HG02840 (cell line): ENCODE measurements around the gene FRMD1.

Experiments used
- ATAC-seq: cut with Tn5 transposase; IDR thresholded peaks from one replicate; pipeline ENCODE4 v1.9.1; 2021; ENCODE audit warnings: mild to moderate bottlenecking, moderate library complexity, moderate number of reproducible peaks; ENCODE audit not compliant: unreplicated experiment, low FRiP score

Gene FRMD1

GRCh38 chr6:168045706-168046620, 33.0 kb downstream of the FRMD1 start:
- ATAC-seq: no peak

- ATAC-seq: no peak
These were observed 33.8 kb downstream of the FRMD1 start for GRCh38 chr6:168045141-168045691.

- no peak for ATAC-seq
These were observed 34.4 kb downstream of the FRMD1 start for GRCh38 chr6:168044521-168045130.

- ATAC-seq: no peak
These were observed 35.1 kb downstream of the FRMD1 start for GRCh38 chr6:168043848-168044415.

- ATAC-seq: no peak
These were observed 35.7 kb downstream of the FRMD1 start for GRCh38 chr6:168043193-168043847.

GRCh38 chr6:168042426-168043192, 36.4 kb downstream of the FRMD1 start:
- no peak for ATAC-seq

GRCh38 chr6:168041928-168042327, 37.1 kb downstream of the FRMD1 start:
- no peak for ATAC-seq

GRCh38 chr6:168040856-168041496, 38.0 kb downstream of the FRMD1 start:
- ATAC-seq: no peak

- no peak for ATAC-seq
These were observed 39.2 kb downstream of the FRMD1 start for GRCh38 chr6:168039849-168040248.

- ATAC-seq: no peak
These were observed 39.7 kb downstream of the FRMD1 start for GRCh38 chr6:168039301-168039700.

- no peak for ATAC-seq
These were observed 40.4 kb downstream of the FRMD1 start for GRCh38 chr6:168038576-168039140.

GRCh38 chr6:168037856-168038255, 41.2 kb downstream of the FRMD1 start:
- no peak for ATAC-seq

GRCh38 chr6:168037242-168037641, 41.8 kb downstream of the FRMD1 start:
- ATAC-seq: no peak

- no peak for ATAC-seq
These were observed 43.1 kb downstream of the FRMD1 start for GRCh38 chr6:168035661-168036545.

- ATAC-seq: no peak
These were observed 43.8 kb downstream of the FRMD1 start for GRCh38 chr6:168035098-168035660.

GRCh38 chr6:168034537-168034936, 44.5 kb downstream of the FRMD1 start:
- no peak for ATAC-seq

GRCh38 chr6:168033791-168034190, 45.2 kb downstream of the FRMD1 start:
- no peak for ATAC-seq
